ENCODE results near the gene PPP2R5C.
"Not testable (repeated sequence)": the region's sequence is repeated elsewhere in the genome, so short reads cannot be mapped to it uniquely, and the experiment has no call there.

Gene PPP2R5C

DNA sequence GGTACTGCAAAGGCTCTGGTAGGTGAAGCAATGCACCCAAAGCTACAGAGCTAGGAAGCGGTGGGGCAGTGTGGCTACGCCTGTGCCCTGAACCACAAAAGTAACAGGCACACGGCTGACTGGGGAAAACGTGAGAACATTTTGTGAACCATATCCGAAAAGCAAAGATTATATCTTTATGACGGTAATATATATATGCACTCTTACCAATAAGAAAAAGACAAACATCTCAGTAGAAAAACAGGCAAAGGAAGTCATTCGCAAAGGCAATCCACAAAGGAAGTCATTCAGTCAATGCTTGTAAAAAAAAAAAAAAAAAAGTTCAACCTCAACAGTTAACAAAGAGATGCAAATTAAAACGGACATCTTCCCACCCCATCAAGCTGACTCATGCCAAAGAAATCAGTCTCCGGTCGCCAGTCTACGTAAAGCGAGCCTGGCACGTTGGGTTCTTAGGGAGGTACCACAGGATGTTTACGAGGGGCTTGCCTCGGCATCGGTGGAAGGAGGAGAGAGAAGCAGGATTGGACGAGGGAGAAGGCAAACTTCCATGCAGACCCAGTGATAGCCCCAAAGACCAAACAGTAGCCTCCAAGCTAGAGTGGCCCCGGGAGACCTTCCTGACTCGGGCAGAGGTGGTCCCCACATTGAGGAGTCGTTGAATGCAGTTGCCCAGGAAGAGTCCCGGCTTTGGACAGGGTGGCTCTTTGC is 39.4 kb upstream of the PPP2R5C start:
- no peak overlapping the region for H3K4me3 ChIP-seq (replicated peaks in 1 of 2; ENCODE audit: low read depth in 2 of 2, low read length in 2 of 2)
- peak in 1 of 2 donors; percentile 25 for DNase-seq (ENCODE audit: low read depth in 2 of 2)
- no peak for TF ChIP-seq CTCF (IDR thresholded peaks at IDR 0.05; ENCODE audit: low read depth, low read length)

GRCh38 chr14:101723061-101723595 is 38.4 kb upstream of the PPP2R5C start:
- DNase-seq (ENCODE audit: low read depth in 2 of 2): no peak
- no peak overlapping the region for H3K4me3 ChIP-seq (replicated peaks in 1 of 2; ENCODE audit: low read depth in 2 of 2, low read length in 2 of 2)
- no peak for TF ChIP-seq CTCF (IDR thresholded peaks at IDR 0.05; ENCODE audit: low read depth, low read length)

- H3K4me3 ChIP-seq (replicated peaks in 1 of 2; ENCODE audit: low read depth in 2 of 2, low read length in 2 of 2); DNase-seq (ENCODE audit: low read depth in 2 of 2): not testable (repeated sequence)
These were observed 35.9 kb upstream of the PPP2R5C start for GRCh38 chr14:101725652-101726051.

GRCh38 chr14:101726295-101726953 is 35.1 kb upstream of the PPP2R5C start:
- no peak for TF ChIP-seq CTCF (IDR thresholded peaks at IDR 0.05; ENCODE audit: low read depth, low read length)
- no peak overlapping the region for H3K4me3 ChIP-seq (replicated peaks in 1 of 2; ENCODE audit: low read depth in 2 of 2, low read length in 2 of 2)
- DNase-seq (ENCODE audit: low read depth in 2 of 2): no peak

- TF ChIP-seq CTCF (IDR thresholded peaks at IDR 0.05; ENCODE audit: low read depth, low read length): no peak
- H3K4me3 ChIP-seq (replicated peaks in 1 of 2; ENCODE audit: low read depth in 2 of 2, low read length in 2 of 2): no peak overlapping the region
- no peak for DNase-seq (ENCODE audit: low read depth in 2 of 2)
These were observed 34.6 kb upstream of the PPP2R5C start for GRCh38 chr14:101726954-101727302.

DNA sequence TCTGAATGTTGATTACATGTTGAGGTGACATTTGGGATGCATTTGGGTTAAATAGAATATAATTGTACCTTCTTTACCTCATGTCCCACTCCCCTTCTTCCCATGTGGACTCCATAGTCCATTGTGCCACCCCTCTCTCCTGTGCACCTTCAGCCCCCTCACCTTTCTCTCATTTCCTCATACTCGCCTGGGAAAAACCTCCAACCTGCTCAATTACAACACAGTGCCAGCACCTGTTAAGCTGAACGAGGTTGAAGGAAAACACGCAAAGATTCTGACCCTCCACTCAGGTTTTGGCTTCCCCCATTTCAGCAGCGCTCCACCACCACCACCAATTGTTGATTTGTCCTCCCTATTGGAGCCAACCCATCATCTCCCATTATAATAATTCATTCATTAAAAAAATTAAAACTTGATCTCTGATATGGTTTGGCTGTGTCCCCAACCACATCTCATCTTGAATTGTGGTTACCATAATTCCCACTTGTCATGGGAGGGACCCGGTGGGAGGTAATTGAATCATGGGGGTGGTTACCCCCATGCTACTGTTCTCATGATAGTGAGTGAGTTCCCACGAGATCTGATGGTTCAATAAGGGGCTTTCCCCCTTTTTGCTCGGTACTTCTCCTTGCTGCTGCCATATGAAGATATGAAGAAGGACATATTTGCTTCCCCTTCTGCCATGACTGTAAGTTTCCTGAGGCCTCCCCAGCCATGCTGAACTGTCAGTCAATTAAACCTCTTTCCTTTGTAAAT is 33.7 kb upstream of the PPP2R5C start:
- no peak overlapping the region for H3K4me3 ChIP-seq (replicated peaks in 1 of 2; ENCODE audit: low read depth in 2 of 2, low read length in 2 of 2)
- TF ChIP-seq CTCF (IDR thresholded peaks at IDR 0.05; ENCODE audit: low read depth, low read length): no peak
- no peak for DNase-seq (ENCODE audit: low read depth in 2 of 2)

DNA sequence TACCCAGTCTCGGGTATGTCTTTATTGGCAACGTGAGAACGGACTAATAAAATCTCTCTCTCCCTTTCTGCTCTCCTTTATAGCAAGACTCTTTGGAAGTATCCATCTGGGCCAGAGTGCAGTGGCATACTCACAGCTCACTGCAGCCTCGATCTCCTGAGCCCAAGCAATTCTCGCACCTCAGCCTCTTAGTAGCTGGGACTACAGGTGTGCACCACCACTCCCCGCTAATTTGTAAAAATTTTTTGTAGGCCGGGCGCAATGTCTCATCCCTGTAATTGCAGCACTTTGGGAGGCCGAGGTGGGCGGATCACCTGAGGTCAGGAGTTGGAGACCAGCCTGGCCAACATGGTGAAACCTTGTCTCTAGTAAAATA is 33.2 kb upstream of the PPP2R5C start:
- TF ChIP-seq CTCF (IDR thresholded peaks at IDR 0.05; ENCODE audit: low read depth, low read length): no peak
- H3K4me3 ChIP-seq (replicated peaks in 1 of 2; ENCODE audit: low read depth in 2 of 2, low read length in 2 of 2): no peak overlapping the region
- DNase-seq (ENCODE audit: low read depth in 2 of 2): no peak

Data from cardiac fibroblast (primary cell).